C1 segment of cervical spinal cord (tissue), 14 donors: ENCODE data around the gene TAF11L13.
"Not testable (repeated sequence)": the region's sequence is repeated elsewhere in the genome, so short reads cannot be mapped to it uniquely, and the experiment has no call there.

Experiments used
- DNase-seq, 14 donors: peaks; one replicate each; lab custom pipeline; 2025; lab: John Stamatoyannopoulos, UW

Gene TAF11L13

DNA sequence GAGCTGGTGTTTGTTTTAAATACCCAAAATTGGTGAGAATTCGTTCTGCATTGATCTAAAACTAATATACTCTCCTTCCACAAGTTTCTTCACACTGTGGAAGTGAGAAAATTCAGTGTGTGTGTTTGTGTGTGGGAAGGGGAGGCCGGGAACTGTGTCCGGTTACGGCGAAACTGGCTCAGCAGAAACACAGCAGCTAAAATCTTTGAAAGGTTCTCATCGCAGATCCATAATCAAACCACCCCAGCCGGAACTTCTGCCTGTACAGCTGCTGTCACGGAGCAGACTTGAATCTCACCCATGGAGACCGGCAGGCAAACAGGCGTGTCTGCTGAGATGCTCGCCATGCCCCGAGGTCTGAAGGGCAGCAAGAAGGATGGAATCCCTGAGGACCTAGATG, at the start of gene TAF11L13:
TSS of gene TAF11L13 (plus strand) at position 301 of the 400 bp plus-strand sequence.
- not testable (repeated sequence) for DNase-seq

DNA sequence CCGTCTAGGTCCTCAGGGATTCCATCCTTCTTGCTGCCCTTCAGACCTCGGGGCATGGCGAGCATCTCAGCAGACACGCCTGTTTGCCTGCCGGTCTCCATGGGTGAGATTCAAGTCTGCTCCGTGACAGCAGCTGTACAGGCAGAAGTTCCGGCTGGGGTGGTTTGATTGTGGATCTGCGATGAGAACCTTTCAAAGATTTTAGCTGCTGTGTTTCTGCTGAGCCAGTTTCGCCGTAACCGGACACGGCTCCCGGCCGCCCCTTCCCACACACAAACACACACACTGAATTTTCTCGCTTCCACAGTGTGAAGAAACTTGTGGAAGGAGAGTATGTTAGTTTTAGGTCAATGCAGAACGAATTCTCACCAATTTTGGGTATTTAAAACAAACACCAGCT, 46.2 kb upstream of the TAF11L13 start, which contains the start of gene TAF11L7:
TSS of gene TAF11L7 (minus strand) at position 101 of the 400 bp plus-strand sequence.
- DNase-seq = not testable (repeated sequence)

DNA sequence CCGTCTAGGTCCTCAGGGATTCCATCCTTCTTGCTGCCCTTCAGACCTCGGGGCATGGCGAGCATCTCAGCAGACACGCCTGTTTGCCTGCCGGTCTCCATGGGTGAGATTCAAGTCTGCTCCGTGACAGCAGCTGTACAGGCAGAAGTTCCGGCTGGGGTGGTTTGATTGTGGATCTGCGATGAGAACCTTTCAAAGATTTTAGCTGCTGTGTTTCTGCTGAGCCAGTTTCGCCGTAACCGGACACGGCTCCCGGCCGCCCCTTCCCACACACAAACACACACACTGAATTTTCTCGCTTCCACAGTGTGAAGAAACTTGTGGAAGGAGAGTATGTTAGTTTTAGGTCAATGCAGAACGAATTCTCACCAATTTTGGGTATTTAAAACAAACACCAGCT, 41.0 kb upstream of the TAF11L13 start, which contains the start of gene TAF11L8:
TSS of gene TAF11L8 (minus strand) at position 101 of the 400 bp plus-strand sequence.
- not testable (repeated sequence) for DNase-seq

DNA sequence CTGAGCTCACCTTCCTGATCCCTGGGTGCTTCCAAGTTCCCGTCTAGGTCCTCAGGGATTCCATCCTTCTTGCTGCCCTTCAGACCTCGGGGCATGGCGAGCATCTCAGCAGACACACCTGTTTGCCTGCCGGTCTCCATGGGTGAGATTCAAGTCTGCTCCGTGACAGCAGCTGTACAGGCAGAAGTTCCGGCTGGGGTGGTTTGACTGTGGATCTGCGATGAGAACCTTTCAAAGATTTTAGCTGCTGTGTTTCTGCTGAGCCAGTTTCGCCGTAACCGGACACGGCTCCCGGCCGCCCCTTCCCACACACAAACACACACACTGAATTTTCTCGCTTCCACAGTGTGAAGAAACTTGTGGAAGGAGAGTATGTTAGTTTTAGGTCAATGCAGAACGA, 37.6 kb upstream of the TAF11L13 start, which contains the start of gene TAF11L9:
TSS of gene TAF11L9 (minus strand) at position 140 of the 400 bp plus-strand sequence.
- not testable (repeated sequence) for DNase-seq

DNA sequence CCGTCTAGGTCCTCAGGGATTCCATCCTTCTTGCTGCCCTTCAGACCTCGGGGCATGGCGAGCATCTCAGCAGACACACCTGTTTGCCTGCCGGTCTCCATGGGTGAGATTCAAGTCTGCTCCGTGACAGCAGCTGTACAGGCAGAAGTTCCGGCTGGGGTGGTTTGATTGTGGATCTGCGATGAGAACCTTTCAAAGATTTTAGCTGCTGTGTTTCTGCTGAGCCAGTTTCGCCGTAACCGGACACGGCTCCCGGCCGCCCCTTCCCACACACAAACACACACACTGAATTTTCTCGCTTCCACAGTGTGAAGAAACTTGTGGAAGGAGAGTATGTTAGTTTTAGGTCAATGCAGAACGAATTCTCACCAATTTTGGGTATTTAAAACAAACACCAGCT, 34.2 kb upstream of the TAF11L13 start, which contains the start of gene TAF11L10:
TSS of gene TAF11L10 (minus strand) at position 101 of the 400 bp plus-strand sequence.
- not testable (repeated sequence) for DNase-seq

DNA sequence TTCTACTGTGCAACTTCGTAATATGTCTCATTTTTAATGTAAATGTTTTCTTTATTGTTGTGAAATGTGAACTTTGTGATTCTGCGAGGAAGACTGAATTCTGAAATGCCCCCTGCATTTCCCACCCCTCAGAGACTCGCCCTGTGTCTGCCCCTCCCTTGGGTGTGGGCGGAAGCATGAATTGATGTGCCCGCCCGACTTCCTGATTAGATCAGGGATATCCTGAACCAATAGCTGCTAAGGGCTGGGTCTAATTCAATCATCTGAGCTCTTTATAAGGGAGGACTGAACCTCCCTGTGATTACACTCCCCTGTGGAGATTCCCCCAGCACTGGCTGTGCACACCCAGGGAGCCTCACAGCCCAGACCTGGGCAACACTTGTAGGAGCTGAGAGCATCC, 28.0 kb upstream of the TAF11L13 start, which contains the start of gene TAF11L11:
TSS of gene TAF11L11 (plus strand) at position 304 of the 400 bp plus-strand sequence.
- DNase-seq = not testable (repeated sequence)

DNA sequence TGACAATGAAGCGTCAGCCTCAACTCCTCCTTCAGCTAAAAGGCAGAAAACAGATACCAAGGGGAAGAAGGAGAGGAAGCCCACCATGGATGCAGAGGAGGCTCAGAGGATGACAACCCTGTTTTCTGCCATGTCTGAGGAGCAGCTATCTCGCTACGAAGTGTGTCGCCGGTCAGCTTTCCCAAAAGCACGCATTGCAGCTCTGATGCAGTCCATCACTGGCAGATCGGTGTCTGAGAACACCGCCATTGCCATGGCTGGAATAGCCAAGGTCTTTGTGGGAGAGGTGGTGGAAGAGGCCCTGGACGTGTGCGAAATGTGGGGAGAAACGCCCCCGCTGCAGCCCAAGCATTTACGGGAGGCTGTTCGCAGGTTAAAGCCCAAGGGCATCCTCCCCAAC, 26.9 kb upstream of the TAF11L13 start:
- no peak for DNase-seq

DNA sequence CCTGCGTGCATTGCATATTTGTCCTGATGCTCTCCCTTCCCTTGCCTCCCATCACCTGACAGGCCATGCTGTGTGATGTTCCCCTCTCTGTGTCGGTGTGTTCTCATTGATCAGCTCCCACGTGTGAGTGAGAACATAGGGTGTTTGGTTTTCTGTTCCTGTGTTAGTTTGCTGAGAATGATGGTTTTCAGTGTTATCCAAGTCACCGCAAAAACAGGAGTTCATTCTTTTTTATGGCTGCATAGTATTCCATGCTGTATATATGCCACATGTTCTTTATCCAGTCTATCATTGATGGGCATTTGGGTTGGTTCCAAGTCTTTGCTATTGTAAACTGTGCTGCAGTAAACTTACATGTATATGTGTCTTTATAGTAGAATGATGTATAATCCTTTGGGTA, 24.4 kb upstream of the TAF11L13 start:
- not testable (repeated sequence) for DNase-seq

DNA sequence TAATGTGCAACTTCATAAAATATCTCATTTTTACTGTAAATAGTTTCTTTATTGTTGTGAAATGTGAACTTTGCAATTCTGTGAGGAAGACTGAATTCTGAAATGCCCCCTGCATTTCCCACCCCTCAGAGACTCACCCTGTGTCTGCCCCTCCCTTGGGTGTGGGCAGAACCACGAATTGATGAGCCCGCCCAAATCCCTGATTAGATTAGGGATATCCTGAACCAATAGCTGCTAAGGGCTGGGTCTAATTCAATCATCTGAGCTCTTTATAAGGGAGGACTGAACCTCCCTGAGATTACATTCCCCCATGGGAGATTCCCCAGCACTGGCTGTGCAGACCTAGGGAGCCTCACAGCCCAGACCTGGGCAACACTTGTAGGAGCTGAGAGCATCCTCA, 21.8 kb upstream of the TAF11L13 start, which contains the start of gene TAF11L12:
TSS of gene TAF11L12 (plus strand) at position 301 of the 400 bp plus-strand sequence.
- not testable (repeated sequence) for DNase-seq

DNA sequence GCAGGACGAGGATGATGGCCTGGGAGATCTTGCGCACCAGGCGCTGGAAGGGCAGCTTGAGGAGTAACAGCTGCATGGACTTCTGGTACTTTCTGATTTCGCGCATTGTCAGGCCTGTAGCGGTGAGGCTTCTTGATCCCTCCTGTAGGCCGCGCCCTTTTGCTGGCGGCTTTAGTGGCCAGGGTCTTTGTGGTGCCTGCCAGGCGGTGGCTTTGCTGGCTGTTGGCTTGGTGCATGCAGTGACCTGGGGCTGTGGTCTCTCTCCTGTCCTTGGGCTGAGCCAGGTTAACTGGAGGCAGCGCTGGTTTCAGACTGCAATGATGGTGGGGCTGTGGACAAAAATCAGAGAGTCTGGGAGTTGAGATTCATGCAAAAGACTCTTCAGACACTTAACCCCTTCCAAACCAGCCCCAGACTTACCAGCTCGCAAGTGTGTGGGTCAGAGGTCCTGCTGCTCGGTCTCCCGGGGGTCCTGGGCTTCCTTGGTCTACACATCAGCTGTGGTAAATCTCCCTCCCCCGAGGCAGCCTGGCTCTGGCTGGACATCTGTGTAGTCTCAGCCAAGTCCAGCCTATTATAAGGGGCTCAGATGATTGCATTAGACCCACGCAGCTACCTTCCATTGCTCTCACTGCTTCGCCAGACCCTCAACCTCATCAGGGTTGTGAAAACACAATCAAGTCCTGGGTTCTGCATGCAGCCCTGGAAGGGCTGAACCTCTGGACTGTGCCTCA, 16.8 kb upstream of the TAF11L13 start:
- no peak for DNase-seq

DNA sequence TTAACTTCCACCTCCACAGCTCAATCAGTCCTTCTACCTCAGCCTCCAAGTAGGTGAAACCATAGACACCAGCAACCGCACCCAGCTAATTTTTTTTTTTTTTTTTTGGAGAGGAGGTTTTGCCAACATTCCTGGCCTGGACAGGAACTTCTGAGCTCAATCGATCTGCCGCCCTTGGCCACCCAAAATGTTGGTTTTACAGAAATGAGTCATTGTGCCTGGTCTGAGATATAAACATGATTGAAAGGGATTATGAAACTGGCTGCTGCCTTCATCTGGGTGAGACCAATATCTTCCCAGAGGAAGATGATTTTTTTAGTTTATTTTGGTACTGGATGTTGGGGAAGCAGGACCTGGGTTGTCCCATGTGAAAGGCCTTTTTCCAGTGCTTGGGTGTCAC, 12.5 kb upstream of the TAF11L13 start:
- DNase-seq = no peak

DNA sequence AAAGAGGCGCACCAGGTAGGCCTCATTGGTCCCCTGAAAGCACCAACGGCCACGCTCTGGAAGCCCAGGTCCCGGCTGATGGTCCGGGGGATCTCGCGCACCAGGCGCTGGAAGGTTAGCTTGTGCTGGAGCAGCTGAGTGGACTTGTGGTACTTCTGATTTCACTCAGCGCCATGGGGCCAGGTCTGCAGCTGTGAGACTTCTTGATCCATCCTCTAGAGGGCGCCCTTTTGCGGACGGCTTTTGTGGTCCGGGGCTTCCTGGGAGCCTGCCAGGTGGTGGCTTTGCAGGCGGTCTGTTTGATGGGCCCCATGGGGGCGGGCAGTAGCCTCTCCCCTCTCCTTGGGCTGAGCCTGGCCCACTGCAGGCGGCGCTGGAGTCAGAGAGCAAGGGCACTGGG, 11.3 kb upstream of the TAF11L13 start:
- DNase-seq = no peak

DNA sequence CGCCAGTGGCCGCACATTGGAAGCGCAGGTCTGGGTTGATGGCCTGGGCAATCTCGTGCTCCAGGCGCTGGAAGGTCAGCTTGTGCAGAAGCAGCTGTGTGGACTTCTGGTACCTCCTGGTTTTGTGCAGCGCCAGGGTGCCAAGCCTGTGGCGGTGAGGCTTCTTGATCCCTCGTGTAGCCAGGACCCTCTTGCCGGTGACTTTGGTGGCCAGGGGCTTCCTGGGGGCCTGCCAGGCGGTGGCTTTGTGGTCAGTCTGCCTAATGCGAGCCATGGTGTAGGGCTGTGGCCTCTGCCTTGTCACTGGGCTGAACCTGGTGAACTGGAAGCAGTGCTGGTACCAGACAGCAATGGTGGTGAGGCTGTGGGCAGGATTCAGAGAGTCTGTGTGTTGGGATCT, 6.2 kb upstream of the TAF11L13 start:
- no peak for DNase-seq

DNA sequence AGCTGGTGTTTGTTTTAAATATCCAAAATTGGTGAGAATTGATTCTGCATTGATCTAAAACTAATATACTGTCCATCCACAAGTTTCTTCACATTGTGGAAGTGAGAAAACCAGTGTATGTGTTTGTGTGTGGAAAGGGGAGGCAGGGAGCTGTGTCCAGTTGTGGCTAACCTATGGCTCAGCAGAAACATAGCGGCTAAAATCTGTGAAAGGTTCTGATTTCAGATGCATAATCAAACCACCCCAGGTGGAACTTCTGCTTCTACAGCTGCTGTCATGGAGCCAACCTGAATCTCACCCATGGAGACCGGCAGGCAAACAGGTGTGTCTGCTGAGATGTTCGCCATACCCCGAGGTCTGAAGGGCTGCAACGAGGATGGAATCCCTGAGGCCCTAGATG, 2.3 kb downstream of the TAF11L13 start, which contains the start of gene TAF11L14:
TSS of gene TAF11L14 (plus strand) at position 301 of the 400 bp plus-strand sequence.
- DNase-seq = no peak

DNA sequence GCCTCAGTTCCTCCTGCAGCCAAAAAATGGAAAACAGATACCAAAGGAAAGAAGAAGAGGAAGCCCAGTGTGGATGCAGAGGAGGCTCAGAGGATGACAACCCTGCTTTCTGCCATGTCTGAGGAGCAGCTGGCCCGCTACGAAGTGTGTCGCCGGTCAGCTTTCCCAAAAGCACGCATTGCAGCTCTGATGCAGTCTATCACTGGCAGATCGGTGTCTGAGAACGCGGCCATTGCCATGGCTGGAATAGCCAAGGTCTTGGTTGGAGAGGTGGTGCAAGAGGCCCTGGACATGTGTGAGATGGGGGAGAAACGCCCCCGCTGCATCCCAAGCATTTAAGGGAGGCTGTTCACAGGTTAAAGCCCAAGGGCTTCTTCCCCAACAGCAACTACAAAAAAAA, 17.3 kb downstream of the TAF11L13 start:
- DNase-seq = not testable (repeated sequence)

DNA sequence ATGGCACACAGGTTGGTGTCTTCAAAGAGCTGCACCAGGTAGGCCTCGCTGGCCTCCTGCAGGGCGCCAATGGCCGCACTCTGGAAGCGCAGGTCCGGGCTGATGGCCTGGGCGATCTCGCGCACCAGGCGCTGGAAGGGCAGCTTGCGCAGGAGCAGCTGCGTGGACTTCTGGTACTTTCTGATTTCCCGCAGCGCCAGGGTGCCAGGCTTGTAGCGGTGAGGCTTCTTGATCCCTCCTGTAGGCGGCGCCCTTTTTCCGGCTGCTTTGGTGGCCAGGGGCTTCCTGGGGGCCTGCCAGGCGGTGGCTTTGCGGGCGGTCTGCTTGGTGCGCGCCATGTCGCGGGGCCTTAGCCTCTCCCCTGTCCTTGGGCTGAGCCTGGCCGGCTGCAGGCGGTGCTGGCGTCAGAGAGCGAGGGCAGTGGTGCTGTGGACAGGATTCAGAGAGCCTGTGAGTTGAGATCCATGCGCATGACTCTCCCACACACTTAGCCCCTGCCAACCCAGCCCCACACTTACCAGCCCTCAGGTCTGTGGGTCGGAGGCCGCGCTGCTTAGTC, 23.4 kb downstream of the TAF11L13 start:
- DNase-seq = not testable (repeated sequence)

DNA sequence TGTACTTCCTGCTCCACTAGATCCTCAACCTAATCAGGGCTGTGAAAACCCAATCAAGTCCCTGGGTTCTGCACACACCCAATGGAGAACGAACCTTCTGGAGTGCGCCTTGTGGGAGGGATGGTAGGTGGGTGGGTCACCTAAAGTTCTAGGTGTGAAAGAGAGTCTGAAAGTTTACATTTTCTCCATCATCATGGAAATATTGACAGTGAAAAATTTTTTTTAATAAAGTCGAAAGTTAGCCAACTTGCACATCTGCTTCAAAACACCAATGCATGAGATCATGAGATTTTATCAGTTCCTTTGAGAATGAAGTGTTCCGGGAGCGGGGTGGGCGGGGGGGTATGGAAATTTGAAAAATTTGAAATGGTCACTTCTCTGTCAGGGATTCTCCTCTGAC, 24.0 kb downstream of the TAF11L13 start:
- DNase-seq = no peak

DNA sequence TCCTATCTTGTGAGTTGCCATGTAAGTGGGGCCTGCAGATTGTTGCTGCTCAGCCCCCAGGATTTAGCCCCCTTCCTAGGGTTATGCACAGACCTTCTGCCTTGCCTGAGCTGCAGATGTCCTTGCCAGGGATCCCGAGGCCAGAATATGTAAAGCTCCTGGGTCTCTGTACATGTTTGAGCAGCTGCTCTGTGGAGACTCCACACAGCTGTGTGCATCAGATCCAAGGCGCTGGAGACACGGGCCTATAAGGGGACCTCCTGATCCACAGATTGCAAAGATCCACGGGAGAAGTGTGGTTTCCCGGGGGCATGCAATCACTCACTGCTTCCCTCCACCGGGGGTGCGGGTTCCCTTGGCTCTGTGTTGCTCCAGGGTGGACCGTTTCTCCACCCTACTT, 31.3 kb downstream of the TAF11L13 start:
- DNase-seq = no peak

DNA sequence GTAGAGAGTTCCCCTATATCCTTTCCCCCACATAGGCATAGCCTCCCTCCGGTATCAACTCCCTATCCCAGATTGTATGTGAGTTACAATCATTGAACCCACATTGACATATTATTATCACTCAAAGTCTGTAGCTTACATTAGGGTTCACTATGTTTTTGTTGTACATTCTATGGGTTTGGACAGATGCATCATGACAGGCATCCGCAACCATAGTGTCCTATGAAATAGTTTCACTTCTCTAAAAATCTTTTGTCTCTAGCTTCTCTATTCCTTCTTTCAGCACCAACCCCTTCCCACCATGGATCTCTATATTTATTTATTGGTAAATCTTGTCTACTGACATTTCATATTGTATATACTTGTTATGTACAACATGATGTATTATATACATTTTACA, 33.9 kb downstream of the TAF11L13 start:
- no peak for DNase-seq

DNA sequence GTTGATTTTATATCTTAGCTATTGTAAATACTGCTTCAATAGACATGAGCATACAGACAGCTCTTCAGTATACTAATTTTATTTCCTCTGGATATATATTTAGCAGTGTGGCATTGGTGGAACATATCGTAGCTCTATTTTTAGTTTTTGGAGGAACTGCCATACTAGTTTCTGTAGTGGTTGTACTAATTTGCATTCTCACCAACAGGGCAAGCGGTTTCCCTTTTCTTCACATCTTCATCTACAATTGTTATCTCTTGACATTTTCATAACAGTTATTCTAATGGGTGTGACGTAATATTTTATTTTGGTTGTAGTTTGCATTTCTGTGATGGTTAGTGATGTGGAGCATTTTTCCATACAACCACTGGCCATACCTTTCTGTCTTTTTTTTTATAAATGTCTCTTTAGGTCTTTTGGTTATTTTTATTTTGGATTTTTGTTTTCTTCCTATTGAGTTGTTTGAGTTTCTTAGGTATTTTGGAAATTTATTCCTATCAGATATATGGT, 34.9 kb downstream of the TAF11L13 start:
- no peak for DNase-seq

DNA sequence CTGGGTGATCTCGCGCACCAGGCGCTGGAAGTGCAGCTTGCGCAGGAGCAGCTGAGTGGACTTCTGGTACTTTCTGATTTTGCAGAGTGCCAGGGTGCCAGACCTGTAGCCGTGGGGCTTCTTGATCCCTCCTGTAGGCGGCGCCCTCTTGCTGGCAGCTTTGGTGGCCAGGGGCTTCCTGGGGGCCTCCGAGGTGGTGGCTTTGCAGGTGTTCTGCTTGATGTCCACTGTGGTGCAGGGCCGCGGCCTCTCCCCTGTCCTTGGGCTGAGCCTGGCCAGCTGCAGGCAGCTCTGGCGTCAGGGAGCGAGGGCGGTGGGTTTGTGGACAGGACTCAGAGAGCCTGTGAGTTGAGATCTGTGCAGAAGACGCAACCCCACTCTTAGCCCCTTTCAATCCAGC, 38.5 kb downstream of the TAF11L13 start:
- DNase-seq = no peak

DNA sequence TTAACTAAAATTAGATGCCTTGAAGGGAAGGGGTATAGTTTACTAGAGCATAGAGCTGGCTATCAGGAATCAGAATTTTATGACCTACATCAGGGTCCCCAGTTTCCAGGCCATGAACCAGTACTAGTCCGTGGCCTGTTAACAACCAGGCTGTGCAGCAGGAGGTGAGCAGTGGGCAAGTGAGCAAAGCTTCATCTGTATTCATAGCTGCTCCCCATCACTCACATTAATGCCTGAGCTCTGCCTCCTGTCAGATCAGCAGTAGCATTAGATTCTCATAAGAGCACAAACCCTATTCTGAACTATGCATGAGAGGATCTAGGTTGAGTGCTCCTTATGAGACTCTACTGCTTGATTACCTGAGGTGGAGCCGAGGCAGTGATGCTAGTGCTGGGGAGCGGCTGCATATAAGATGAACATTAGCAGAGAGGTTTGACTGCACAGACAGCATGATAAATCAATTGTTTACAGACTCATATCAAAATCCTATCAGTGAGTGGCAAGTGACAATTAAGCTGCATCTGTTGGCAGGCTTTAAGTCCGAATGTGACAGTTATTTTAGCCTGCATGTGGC, 47.0 kb downstream of the TAF11L13 start:
- no peak for DNase-seq
